SK-N-SH treated with all-trans-retinoic acid at 6 μM for 48 hours (cell line): Measurements from ENCODE around the gene TNS1.
A peak's percentile ranks its signal among the peaks of the same experiment; 100 is the strongest.

Experiments
- ATAC-seq: fragments of 200-7000 bp; cut with Tn5 transposase; 3 replicates; pipeline ENCODE4 v1.9.1; 2020; ENCODE audit warnings: mild to moderate bottlenecking, moderate library complexity
- ARNTL ChIP-seq: fragments of 450-650 bp; formaldehyde crosslinking; IDR thresholded peaks from 2 replicates; pipeline ENCODE4 v1.5.0; 2020; ENCODE audit warnings: low read depth, mild to moderate bottlenecking, moderate library complexity, borderline replicate concordance
- BACH2 ChIP-seq: fragments of 250-450 bp; sonication (Bioruptor Pico); IDR thresholded peaks from 2 replicates; pipeline ENCODE4 v1.9.0; 2021; ENCODE audit warnings: mild to moderate bottlenecking, borderline replicate concordance
- CSDC2 ChIP-seq: fragments of 250-450 bp; sonication (Bioruptor Pico); IDR thresholded peaks from 2 replicates; pipeline ENCODE4 v1.5.0; 2020; ENCODE audit warnings: mild to moderate bottlenecking, moderate library complexity
- ESRRG ChIP-seq: fragments of 250-450 bp; sonication (Bioruptor Pico); IDR thresholded peaks from 2 replicates; pipeline ENCODE4 v1.6.1; 2021; ENCODE audit warnings: mild to moderate bottlenecking
- GLIS3 ChIP-seq: fragments of 250-450 bp; sonication (Bioruptor Pico); IDR thresholded peaks from 2 replicates; pipeline ENCODE4 v1.5.0; 2020; ENCODE audit warnings: mild to moderate bottlenecking, moderate library complexity
- ISL1 ChIP-seq: fragments of 250-450 bp; sonication (Bioruptor Pico); IDR thresholded peaks from 2 replicates; pipeline ENCODE4 v2.1.2; 2022; ENCODE audit warnings: mild to moderate bottlenecking, moderate library complexity
- OSR1 ChIP-seq: fragments of 250-450 bp; sonication (Bioruptor Pico); IDR thresholded peaks from 2 replicates; pipeline ENCODE4 v1.8.0; 2022; ENCODE audit warnings: moderate library complexity, mild to moderate bottlenecking, inconsistent platforms
- RARB ChIP-seq: fragments of 250-450 bp; sonication (Bioruptor Pico); IDR thresholded peaks from 2 replicates; pipeline ENCODE4 v1.8.0; 2021; ENCODE audit warnings: mild to moderate bottlenecking, moderate library complexity
- SNAI2 ChIP-seq: fragments of 250-450 bp; sonication (Bioruptor Pico); IDR thresholded peaks from 2 replicates; pipeline ENCODE4 v1.5.0; 2020; ENCODE audit warnings: mild to moderate bottlenecking, moderate library complexity
- TCF4 ChIP-seq: fragments of 250-450 bp; sonication (Bioruptor Pico); IDR thresholded peaks from 2 replicates; pipeline ENCODE4 v1.8.0; 2021; ENCODE audit warnings: mild to moderate bottlenecking, moderate library complexity, borderline replicate concordance
- TOX ChIP-seq: fragments of 250-450 bp; sonication (Bioruptor Pico); IDR thresholded peaks from 2 replicates; pipeline ENCODE4 v1.8.0; 2021; ENCODE audit warnings: mild to moderate bottlenecking, moderate library complexity, borderline replicate concordance
- ZC3H10 ChIP-seq: fragments of 250-450 bp; sonication (Bioruptor Pico); IDR thresholded peaks from 2 replicates; pipeline ENCODE4 v1.5.1; 2021; ENCODE audit warnings: mild to moderate bottlenecking, moderate library complexity
- ZFP3 ChIP-seq: fragments of 250-450 bp; sonication (Bioruptor Pico); IDR thresholded peaks from 2 replicates; pipeline ENCODE4 v1.5.0; 2020; ENCODE audit warnings: mild to moderate bottlenecking, moderate library complexity
- ZFP30 ChIP-seq: fragments of 450-650 bp; formaldehyde crosslinking; IDR thresholded peaks from 2 replicates; pipeline ENCODE4 v1.5.0; 2022; ENCODE audit warnings: mild to moderate bottlenecking, moderate library complexity
- ZNF565 ChIP-seq: fragments of 450-650 bp; formaldehyde crosslinking; conservative IDR thresholded peaks from 2 replicates; pipeline ENCODE4 v1.5.0; 2020; ENCODE audit warnings: low read depth, mild to moderate bottlenecking, moderate library complexity
- ZNF8 ChIP-seq: fragments of 450-650 bp; formaldehyde crosslinking; IDR thresholded peaks from 2 replicates; pipeline ENCODE4 v1.5.0; 2020; ENCODE audit warnings: mild to moderate bottlenecking, moderate library complexity
- TF ChIP-seq, protein P1 (sequence below): fragments of 250-450 bp; sonication (Bioruptor Pico); IDR thresholded peaks from 2 replicates; pipeline ENCODE4 v1.8.0; 2021; ENCODE audit warnings: low read depth, mild to moderate bottlenecking, moderate library complexity, borderline replicate concordance
- TF ChIP-seq, protein P2 (sequence below): fragments of 250-450 bp; sonication (Bioruptor Pico); IDR thresholded peaks from 2 replicates; pipeline ENCODE4 v1.5.0; 2020; ENCODE audit warnings: mild to moderate bottlenecking, moderate library complexity
- TF ChIP-seq, protein P3 (sequence below): fragments of 250-450 bp; sonication (Bioruptor Pico); IDR thresholded peaks from 2 replicates; pipeline ENCODE4 v1.5.1; 2020; ENCODE audit warnings: low read depth, mild to moderate bottlenecking, moderate library complexity
- TF ChIP-seq, protein P4 (sequence below): fragments of 250-450 bp; sonication (Bioruptor Pico); IDR thresholded peaks from 2 replicates; pipeline ENCODE4 v1.8.0; 2020; ENCODE audit warnings: mild to moderate bottlenecking, moderate library complexity, borderline replicate concordance
- TF ChIP-seq, protein P5 (sequence below): fragments of 250-450 bp; sonication (Bioruptor Pico); IDR thresholded peaks from 2 replicates; pipeline ENCODE4 v1.5.1; 2021; ENCODE audit warnings: mild to moderate bottlenecking, moderate library complexity

The TNS1 gene

DNA sequence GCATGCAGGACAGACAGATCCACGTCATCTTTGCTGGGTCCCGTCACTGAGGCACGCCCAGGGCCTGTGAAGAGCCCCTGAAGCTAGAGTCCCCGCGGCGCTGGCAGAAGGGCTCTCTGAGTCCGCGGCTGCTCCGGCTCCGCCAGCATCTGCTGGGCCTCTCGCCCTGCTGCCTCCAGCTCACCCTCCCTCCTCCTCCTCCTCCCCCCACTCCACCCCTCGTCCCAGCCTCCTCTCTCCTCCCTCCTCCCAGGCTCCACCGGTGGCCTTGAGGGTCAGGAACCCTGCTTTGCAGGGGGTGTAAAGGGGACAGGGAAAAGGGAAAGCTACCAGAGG lies at the start of gene TNS1:
Gene TNS1, minus strand, starts transcription at position 151 of the 336 bp plus-strand sequence. Its CDS starts 123 bp downstream, at position 28.
- TF ChIP-seq, protein P1, sequence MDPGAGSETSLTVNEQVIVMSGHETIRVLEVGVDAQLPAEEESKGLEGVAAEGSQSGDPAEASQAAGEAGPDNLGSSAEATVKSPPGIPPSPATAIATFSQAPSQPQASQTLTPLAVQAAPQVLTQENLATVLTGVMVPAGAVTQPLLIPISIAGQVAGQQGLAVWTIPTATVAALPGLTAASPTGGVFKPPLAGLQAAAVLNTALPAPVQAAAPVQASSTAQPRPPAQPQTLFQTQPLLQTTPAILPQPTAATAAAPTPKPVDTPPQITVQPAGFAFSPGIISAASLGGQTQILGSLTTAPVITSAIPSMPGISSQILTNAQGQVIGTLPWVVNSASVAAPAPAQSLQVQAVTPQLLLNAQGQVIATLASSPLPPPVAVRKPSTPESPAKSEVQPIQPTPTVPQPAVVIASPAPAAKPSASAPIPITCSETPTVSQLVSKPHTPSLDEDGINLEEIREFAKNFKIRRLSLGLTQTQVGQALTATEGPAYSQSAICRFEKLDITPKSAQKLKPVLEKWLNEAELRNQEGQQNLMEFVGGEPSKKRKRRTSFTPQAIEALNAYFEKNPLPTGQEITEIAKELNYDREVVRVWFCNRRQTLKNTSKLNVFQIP (CRISPR knock-in tag), result no peak
- TF ChIP-seq OSR1 (no peak), GLIS3 (CRISPR knock-in tag) (no peak), ZFP3 (CRISPR knock-in tag) (no peak), TCF4 (CRISPR knock-in tag) (no peak), TOX (CRISPR knock-in tag) (no peak)
- TF ChIP-seq, protein P2, sequence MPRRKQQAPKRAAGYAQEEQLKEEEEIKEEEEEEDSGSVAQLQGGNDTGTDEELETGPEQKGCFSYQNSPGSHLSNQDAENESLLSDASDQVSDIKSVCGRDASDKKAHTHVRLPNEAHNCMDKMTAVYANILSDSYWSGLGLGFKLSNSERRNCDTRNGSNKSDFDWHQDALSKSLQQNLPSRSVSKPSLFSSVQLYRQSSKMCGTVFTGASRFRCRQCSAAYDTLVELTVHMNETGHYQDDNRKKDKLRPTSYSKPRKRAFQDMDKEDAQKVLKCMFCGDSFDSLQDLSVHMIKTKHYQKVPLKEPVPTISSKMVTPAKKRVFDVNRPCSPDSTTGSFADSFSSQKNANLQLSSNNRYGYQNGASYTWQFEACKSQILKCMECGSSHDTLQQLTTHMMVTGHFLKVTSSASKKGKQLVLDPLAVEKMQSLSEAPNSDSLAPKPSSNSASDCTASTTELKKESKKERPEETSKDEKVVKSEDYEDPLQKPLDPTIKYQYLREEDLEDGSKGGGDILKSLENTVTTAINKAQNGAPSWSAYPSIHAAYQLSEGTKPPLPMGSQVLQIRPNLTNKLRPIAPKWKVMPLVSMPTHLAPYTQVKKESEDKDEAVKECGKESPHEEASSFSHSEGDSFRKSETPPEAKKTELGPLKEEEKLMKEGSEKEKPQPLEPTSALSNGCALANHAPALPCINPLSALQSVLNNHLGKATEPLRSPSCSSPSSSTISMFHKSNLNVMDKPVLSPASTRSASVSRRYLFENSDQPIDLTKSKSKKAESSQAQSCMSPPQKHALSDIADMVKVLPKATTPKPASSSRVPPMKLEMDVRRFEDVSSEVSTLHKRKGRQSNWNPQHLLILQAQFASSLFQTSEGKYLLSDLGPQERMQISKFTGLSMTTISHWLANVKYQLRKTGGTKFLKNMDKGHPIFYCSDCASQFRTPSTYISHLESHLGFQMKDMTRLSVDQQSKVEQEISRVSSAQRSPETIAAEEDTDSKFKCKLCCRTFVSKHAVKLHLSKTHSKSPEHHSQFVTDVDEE (CRISPR knock-in tag), result no peak
- peak; percentile 35 for ATAC-seq

DNA sequence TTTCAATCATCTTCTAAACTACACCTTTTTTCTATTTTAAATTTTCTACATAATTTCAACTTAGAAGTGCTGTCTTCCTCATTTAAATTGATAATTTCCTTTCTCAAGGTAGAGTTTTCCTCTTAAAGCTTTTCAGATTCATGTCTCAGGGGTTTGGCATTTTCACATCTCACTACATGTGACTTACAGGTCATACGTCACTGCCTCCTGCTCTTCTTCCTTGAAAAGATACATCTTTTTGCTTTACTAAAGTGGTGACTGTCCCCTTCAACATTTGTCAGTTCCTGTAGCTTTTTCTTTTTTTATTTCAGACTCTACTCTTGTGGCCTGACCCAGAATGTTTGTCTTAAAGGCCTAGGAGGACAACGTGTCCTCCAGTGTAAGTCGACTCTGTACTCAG lies 49.1 kb upstream of the TNS1 start:
- TF ChIP-seq CSDC2 (CRISPR knock-in tag), result no peak
- no peak for TF ChIP-seq RARB (CRISPR knock-in tag)
- no peak for TF ChIP-seq GLIS3 (CRISPR knock-in tag)
- no peak for TF ChIP-seq TCF4 (CRISPR knock-in tag)
- TF ChIP-seq ESRRG (CRISPR knock-in tag), result no peak
- TF ChIP-seq, protein P3, sequence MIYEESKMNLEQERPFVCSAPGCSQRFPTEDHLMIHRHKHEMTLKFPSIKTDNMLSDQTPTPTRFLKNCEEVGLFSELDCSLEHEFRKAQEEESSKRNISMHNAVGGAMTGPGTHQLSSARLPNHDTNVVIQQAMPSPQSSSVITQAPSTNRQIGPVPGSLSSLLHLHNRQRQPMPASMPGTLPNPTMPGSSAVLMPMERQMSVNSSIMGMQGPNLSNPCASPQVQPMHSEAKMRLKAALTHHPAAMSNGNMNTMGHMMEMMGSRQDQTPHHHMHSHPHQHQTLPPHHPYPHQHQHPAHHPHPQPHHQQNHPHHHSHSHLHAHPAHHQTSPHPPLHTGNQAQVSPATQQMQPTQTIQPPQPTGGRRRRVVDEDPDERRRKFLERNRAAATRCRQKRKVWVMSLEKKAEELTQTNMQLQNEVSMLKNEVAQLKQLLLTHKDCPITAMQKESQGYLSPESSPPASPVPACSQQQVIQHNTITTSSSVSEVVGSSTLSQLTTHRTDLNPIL (CRISPR knock-in tag), result no peak
- no peak for TF ChIP-seq ZNF8
- TF ChIP-seq ZNF565 (CRISPR knock-in tag), result no peak
- no peak for TF ChIP-seq SNAI2
- no peak for TF ChIP-seq ZC3H10 (CRISPR knock-in tag)
- TF ChIP-seq ARNTL (CRISPR knock-in tag), result no peak
- no peak for ATAC-seq

DNA sequence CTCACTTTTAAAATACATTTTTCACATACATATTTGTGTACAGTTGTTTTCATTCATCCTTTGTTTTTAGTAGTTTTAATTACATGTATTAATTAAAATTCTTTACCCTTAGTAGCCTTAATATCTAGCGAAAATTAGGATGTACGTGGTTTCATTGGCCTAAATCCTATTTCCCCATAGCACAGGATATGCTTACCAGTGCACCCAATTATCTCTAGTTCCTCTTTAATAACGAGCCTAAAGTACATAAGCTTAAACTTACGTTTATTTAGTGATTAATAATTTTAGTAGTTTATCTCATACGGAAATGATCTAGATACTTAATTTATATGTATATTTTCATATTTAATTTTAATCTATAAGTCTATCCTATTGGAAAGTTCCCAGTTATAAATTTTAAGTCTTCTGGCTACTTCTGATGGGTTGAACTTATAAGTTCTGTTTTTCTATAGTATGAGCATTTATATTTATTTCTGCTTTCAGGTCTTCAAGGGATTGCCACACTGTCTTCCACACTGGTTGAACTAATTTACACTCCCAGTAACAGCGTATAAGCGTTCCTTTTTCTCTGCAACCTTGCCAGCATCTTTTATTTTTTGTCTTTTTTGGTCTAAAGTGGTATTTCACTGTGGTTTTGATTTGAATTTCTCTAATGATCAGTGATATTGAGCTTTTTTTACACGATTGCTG lies 44.9 kb upstream of the TNS1 start:
- ATAC-seq, result no peak
- TF ChIP-seq OSR1 (no peak), ZNF8 (no peak), ZFP30 (no peak), ESRRG (CRISPR knock-in tag) (no peak), ISL1 (CRISPR knock-in tag) (no peak), GLIS3 (CRISPR knock-in tag) (no peak), ZC3H10 (CRISPR knock-in tag) (no peak), TCF4 (CRISPR knock-in tag) (no peak), CSDC2 (CRISPR knock-in tag) (no peak), TOX (CRISPR knock-in tag) (no peak), BACH2 (CRISPR knock-in tag) (no peak), SNAI2 (no peak)
- TF ChIP-seq, protein P4, sequence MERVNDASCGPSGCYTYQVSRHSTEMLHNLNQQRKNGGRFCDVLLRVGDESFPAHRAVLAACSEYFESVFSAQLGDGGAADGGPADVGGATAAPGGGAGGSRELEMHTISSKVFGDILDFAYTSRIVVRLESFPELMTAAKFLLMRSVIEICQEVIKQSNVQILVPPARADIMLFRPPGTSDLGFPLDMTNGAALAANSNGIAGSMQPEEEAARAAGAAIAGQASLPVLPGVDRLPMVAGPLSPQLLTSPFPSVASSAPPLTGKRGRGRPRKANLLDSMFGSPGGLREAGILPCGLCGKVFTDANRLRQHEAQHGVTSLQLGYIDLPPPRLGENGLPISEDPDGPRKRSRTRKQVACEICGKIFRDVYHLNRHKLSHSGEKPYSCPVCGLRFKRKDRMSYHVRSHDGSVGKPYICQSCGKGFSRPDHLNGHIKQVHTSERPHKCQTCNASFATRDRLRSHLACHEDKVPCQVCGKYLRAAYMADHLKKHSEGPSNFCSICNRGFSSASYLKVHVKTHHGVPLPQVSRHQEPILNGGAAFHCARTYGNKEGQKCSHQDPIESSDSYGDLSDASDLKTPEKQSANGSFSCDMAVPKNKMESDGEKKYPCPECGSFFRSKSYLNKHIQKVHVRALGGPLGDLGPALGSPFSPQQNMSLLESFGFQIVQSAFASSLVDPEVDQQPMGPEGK, result no peak
- TF ChIP-seq, protein P1 (CRISPR knock-in tag), result no peak
- TF ChIP-seq, protein P3 (CRISPR knock-in tag), result no peak
- TF ChIP-seq, protein P5, sequence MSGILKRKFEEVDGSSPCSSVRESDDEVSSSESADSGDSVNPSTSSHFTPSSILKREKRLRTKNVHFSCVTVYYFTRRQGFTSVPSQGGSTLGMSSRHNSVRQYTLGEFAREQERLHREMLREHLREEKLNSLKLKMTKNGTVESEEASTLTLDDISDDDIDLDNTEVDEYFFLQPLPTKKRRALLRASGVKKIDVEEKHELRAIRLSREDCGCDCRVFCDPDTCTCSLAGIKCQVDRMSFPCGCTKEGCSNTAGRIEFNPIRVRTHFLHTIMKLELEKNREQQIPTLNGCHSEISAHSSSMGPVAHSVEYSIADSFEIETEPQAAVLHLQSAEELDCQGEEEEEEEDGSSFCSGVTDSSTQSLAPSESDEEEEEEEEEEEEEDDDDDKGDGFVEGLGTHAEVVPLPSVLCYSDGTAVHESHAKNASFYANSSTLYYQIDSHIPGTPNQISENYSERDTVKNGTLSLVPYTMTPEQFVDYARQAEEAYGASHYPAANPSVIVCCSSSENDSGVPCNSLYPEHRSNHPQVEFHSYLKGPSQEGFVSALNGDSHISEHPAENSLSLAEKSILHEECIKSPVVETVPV (CRISPR knock-in tag), result no peak
- TF ChIP-seq, all 23 proteins: peak for 0
